GM18511 (cell line): Measurements from ENCODE around the gene TSKS.

Source experiments
- ATAC-seq: cut with Tn5 transposase; IDR thresholded peaks from one replicate; pipeline ENCODE4 v1.9.1; 2021; ENCODE audit warnings: mild to moderate bottlenecking, moderate library complexity; ENCODE audit not compliant: unreplicated experiment

TSKS gene

GRCh38 chr19:49763230-49763629 is at the start of gene TSKS:
Gene TSKS, minus strand, starts transcription at chr19:49763306. Its CDS starts 59 bp downstream, at chr19:49763247.
- no peak for ATAC-seq

- no peak for ATAC-seq
Observed at GRCh38 chr19:49812452-49812996, 49.4 kb upstream of the TSKS start.

GRCh38 chr19:49811328-49811727 is 48.2 kb upstream of the TSKS start:
- ATAC-seq, result no peak

GRCh38 chr19:49809941-49810389 is 46.9 kb upstream of the TSKS start:
- no peak for ATAC-seq

- ATAC-seq, result no peak
Observed at GRCh38 chr19:49809160-49809940, 46.2 kb upstream of the TSKS start.

GRCh38 chr19:49808711-49809159 is 45.6 kb upstream of the TSKS start:
- no peak for ATAC-seq

GRCh38 chr19:49807904-49808675 is 45.0 kb upstream of the TSKS start:
- no peak for ATAC-seq

- ATAC-seq, result no peak
Observed at GRCh38 chr19:49807058-49807903, 44.2 kb upstream of the TSKS start.

- no peak for ATAC-seq
Observed at GRCh38 chr19:49806620-49806959, 43.5 kb upstream of the TSKS start.

- ATAC-seq, result no peak
Observed at GRCh38 chr19:49805822-49806619, 42.9 kb upstream of the TSKS start.

- ATAC-seq, result no peak
Observed at GRCh38 chr19:49803529-49803856, 40.4 kb upstream of the TSKS start.

- ATAC-seq, result no peak
Observed at GRCh38 chr19:49802836-49803528, 39.9 kb upstream of the TSKS start.

GRCh38 chr19:49801966-49802661 is 39.0 kb upstream of the TSKS start:
- no peak for ATAC-seq

- ATAC-seq, result no peak
Observed at GRCh38 chr19:49801401-49801888, 38.3 kb upstream of the TSKS start.

- ATAC-seq, result no peak
Observed at GRCh38 chr19:49800771-49801170, 37.7 kb upstream of the TSKS start.

GRCh38 chr19:49799798-49800376 is 36.8 kb upstream of the TSKS start:
- no peak for ATAC-seq

GRCh38 chr19:49799271-49799797 is 36.2 kb upstream of the TSKS start:
- no peak for ATAC-seq

GRCh38 chr19:49798574-49798973 is 35.5 kb upstream of the TSKS start:
- ATAC-seq, result no peak
